ENCODE results near the gene ZRANB1. TPM values are rescaled to one million over a fixed set of nuclear protein-coding genes. Genes with fewer than 3 reads are reported as not detected.
A peak's percentile ranks its signal among the peaks of the same experiment; 100 is the strongest.

Gene ZRANB1
- total RNA-seq, 1 donor from 2014 or later: 24.7 TPM

DNA sequence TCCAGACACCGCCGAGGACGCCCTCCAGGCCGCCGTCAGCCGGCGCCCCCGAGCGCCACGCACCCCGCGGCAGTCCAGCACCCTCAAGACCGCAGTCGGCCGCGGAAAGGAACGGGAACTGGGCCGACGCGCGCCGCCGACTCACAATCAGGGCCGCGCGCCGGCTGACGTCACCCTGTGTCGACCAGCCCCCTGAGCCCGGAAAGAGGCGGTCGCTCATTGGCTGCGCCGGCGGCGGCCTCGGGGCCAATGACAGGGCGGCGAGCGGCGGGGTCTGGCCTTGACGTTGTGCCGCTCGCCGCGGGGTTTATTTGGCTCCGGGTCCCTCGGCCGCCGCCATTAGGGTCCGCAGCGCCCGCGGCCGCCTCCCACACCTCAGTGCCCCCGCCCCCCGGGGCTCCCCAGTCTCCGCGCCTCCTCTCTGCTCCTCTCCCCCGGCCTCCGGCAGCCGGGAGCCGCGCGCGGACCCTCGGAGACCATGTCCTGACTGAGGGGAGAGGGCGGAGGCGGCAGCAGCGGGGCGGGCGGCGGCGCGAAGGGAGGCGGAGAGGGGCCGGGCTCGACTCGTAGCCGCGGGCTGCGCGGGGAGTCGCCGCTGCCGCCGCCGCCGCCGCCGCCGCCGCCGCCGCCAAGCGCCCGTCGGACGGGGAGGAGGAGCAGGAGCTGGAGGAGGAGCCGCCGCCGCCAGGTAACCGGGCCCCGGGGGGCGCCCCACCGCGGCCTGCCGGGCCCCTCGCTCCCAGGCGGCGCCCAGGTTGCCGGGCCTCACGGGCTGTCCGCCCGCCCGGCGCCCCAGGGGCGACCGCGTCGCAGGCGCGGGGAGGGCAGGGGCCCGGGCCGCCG lies 25.1 kb upstream of the ZRANB1 start:
- Histone ChIP-seq H3K27me3 (no peaks in the 10 kb centered on the region), H3K27ac (peak overlapping the region; percentile 98), H3K36me3 (no peaks in the 10 kb centered on the region), H3K9me3 (no peaks in the 10 kb centered on the region), H3K4me3 (peak overlapping the region; percentile 95 to 96), H3K4me1 (peaks cover 3 to 29% of the 10 kb centered on the region in 2 donors)
- peak in 1 of 3 experiments; percentile 6 for TF ChIP-seq CTCF (IDR thresholded peaks at IDR 0.05)
- DNase-seq (ENCODE audit: low spot score in 2 of 2): peak; percentile 91 to 99
- intact Hi-C loops (cut with DNase I): loop anchor here (1.0 to 5.0 kb wide), 5 partner anchors 84 to 500 kb away; partner anchors contain the start of genes FAM53B and OAT

DNA sequence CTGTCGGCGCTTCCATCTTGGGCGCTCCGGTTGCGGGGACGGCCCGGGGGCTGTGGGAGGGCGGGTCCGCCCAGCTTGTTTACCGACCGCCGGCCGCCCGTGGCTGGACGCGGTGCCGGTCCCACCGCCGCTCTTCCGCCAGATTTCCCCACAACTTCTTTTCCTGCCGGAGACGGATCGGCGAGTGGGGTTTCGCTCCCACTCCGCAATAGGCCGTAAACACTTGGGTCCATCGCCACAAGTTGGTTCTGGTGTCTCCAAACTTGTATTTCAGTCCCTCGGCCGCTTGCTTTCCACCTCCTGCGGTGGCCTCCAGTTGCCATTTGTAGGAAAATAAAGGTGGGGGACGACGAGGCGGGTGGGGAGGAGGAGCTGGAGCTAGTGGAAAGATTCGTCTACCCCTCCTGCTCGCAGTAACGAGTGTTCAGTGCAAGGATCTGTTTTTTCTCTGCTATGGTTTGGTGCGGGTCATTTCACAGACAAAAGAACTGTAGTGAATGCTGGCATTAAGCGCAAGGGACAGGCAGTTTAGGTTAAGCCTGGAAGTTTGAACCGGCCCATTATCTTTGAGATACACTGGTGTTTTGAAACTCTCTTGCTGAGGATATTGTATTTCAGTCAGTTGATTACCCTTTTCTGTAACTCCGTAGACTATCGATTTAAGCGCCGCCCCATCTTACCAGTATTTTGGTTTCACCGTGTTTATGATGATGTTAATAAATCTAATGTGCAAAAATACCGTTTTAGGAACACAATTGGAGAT lies 24.3 kb upstream of the ZRANB1 start:
- peaks cover 0 to 23% of the 10 kb centered on the region in 2 donors for H3K4me1 ChIP-seq
- peak in 1 of 2 donors; percentile 79 for DNase-seq (ENCODE audit: low spot score in 2 of 2)
- peak in 1 of 3 experiments; percentile 1 for TF ChIP-seq CTCF (IDR thresholded peaks at IDR 0.05)
- peaks cover under 1 to 1% of the 10 kb centered on the region in 2 donors for H3K36me3 ChIP-seq
- intact Hi-C loops (cut with DNase I): loop anchor here (2.0 to 5.0 kb wide), 4 partner anchors 83 to 500 kb away; partner anchors contain the start of genes FAM53B and OAT
- H3K27me3 ChIP-seq: no peaks in the 10 kb centered on the region
- no peaks in the 10 kb centered on the region for H3K9me3 ChIP-seq
- H3K27ac ChIP-seq: peak overlapping the region; percentile 98
- H3K4me3 ChIP-seq: peak overlapping the region; percentile 95 to 96

- no peaks in the 10 kb centered on the region for H3K9me3 ChIP-seq
- H3K36me3 ChIP-seq: peaks cover 7 to 8% of the 10 kb centered on the region in 2 donors
- no peaks in the 10 kb centered on the region for H3K27me3 ChIP-seq
- peak overlapping the region; percentile 98 for H3K27ac ChIP-seq
- no peak for DNase-seq (ENCODE audit: low spot score in 2 of 2)
- peaks cover 0 to 25% of the 10 kb centered on the region in 2 donors for H3K4me1 ChIP-seq
- no peak for TF ChIP-seq CTCF (IDR thresholded peaks at IDR 0.05)
- peak overlapping the region; percentile 95 to 96 for H3K4me3 ChIP-seq
- intact Hi-C loops (cut with DNase I): loop anchor here (5.0 kb wide), 3 partner anchors 176 to 501 kb away; partner anchors contain the start of genes FAM53B and OAT
These were observed 23.6 kb upstream of the ZRANB1 start for GRCh38 chr10:124918191-124918830.

- H3K36me3 ChIP-seq: peaks cover 7 to 9% of the 10 kb centered on the region in 2 donors
- no peaks in the 10 kb centered on the region for H3K27me3 ChIP-seq
- peaks cover 0 to 27% of the 10 kb centered on the region in 2 donors for H3K4me1 ChIP-seq
- no peaks in the 10 kb centered on the region for H3K9me3 ChIP-seq
- intact Hi-C loops (cut with DNase I): loop anchor here (5.0 kb wide), 3 partner anchors 177 to 502 kb away; partner anchors contain the start of genes FAM53B and OAT
- peak overlapping the region; percentile 98 for H3K27ac ChIP-seq
- no peak for DNase-seq (ENCODE audit: low spot score in 2 of 2)
- no peak for TF ChIP-seq CTCF (IDR thresholded peaks at IDR 0.05)
- peak overlapping the region; percentile 95 to 96 for H3K4me3 ChIP-seq
These were observed 23.0 kb upstream of the ZRANB1 start for GRCh38 chr10:124918906-124919305.

GRCh38 chr10:124921261-124921660 lies 20.7 kb upstream of the ZRANB1 start:
- no peak for TF ChIP-seq CTCF (IDR thresholded peaks at IDR 0.05)
- H3K27me3 ChIP-seq: no peaks in the 10 kb centered on the region
- H3K9me3 ChIP-seq: no peaks in the 10 kb centered on the region
- intact Hi-C loops (cut with DNase I): loop anchor here (5.0 kb wide), 1 partner anchor 41 kb away; no protein-coding TSS in a partner anchor
- H3K4me3 ChIP-seq: no peak overlapping the region
- H3K36me3 ChIP-seq: peaks cover 7 to 9% of the 10 kb centered on the region in 2 donors
- H3K27ac ChIP-seq: peak overlapping the region in 1 of 2 donors; percentile 9
- H3K4me1 ChIP-seq: peaks cover 0 to 28% of the 10 kb centered on the region in 2 donors
- no peak for DNase-seq (ENCODE audit: low spot score in 2 of 2)

All from ascending aorta (tissue), 2 donors.